IPS DF 6.9 (cell line): ENCODE measurements around the gene LRIF1.
A peak's percentile ranks its signal among the peaks of the same experiment; 100 is the strongest.

Experiments used
- DNase-seq: peaks from one replicate; pipeline ENCODE4 v3.0.0-alpha.2; 2013; ENCODE audit warnings: low read depth, low spot score
- H3K27ac ChIP-seq: one replicate; pipeline ENCODE4 v1.5.1; 2013; ENCODE audit warnings: low read length, control low read depth
- H3K27me3 ChIP-seq: 2 replicates; pipeline ENCODE4 v1.6.1; 2013; ENCODE audit warnings: mild to moderate bottlenecking, low read length; ENCODE audit not compliant: control insufficient read depth, insufficient read depth
- H3K36me3 ChIP-seq: 2 replicates; pipeline ENCODE4 v1.6.1; 2013; ENCODE audit warnings: low read length; ENCODE audit not compliant: control insufficient read depth, insufficient read depth
- H3K4me1 ChIP-seq: 2 replicates; pipeline ENCODE4 v1.6.1; 2013; ENCODE audit warnings: low read length; ENCODE audit not compliant: control insufficient read depth, insufficient read depth
- H3K4me3 ChIP-seq: 2 replicates; pipeline ENCODE4 v1.5.1; 2013; ENCODE audit warnings: mild to moderate bottlenecking, low read length
- H3K9me3 ChIP-seq: 2 replicates; pipeline ENCODE4 v1.6.1; 2013; ENCODE audit warnings: low read length, inconsistent platforms; ENCODE audit not compliant: control insufficient read depth, insufficient read depth
- WGBS: extraction: QIAGEN DNeasy Blood & Tissue Kit; methylation state at CpG from one replicate; pipeline ENCODE4 v1.1.7; 2013; ENCODE audit warnings: mixed read lengths, missing lambda C conversion rate; ENCODE audit not compliant: insufficient read length, insufficient coverage; 5-methylcytosine and 5-hydroxymethylcytosine counted together

Gene LRIF1

GRCh38 chr1:110975265-110975664 lies 11.5 kb upstream of the LRIF1 start:
- no peak overlapping the region for H3K4me3 ChIP-seq
- H3K9me3 ChIP-seq = no peaks in the 10 kb centered on the region
- H3K27me3 ChIP-seq = no peaks in the 10 kb centered on the region
- no CpG with 5 or more reads among the region's 1 CpG for WGBS
- H3K27ac ChIP-seq = no peak overlapping the region
- H3K4me1 ChIP-seq = no peaks in the 10 kb centered on the region
- no peaks in the 10 kb centered on the region for H3K36me3 ChIP-seq
- no peak for DNase-seq

DNA sequence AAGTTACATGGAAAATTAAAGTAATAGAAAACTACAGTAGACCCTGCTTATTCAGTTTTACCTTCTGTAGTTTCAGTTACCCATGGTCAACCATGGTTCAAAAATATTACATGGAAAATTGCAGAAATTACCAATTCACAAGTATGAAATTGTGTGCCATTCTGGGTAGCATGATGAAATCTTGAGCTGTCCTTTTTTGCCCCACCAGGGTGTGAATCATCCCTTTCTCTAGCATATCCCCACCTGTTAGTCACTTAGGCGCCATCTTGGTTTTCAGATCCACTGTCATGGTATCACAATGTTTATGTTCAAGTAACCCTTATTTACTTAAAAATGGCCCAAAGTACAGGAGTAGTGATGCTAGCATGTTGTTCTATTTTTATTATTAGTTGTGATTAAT lies 3.5 kb upstream of the LRIF1 start:
- no peak overlapping the region for H3K27ac ChIP-seq
- H3K4me1 ChIP-seq = no peaks in the 10 kb centered on the region
- no CpG with 5 or more reads among the region's 1 CpG for WGBS
- DNase-seq = no peak
- H3K27me3 ChIP-seq = no peaks in the 10 kb centered on the region
- no peaks in the 10 kb centered on the region for H3K9me3 ChIP-seq
- H3K4me3 ChIP-seq = no peak overlapping the region
- H3K36me3 ChIP-seq = no peaks in the 10 kb centered on the region

- Histone ChIP-seq H3K4me3 (peak overlapping the region; percentile 54; the same call in 1 of the 2 replicates), H3K27ac (no peak overlapping the region), H3K4me1 (no peaks in the 10 kb centered on the region), H3K9me3 (no peaks in the 10 kb centered on the region), H3K36me3 (no peaks in the 10 kb centered on the region), H3K27me3 (no peaks in the 10 kb centered on the region)
- WGBS = no CpG with 5 or more reads among the region's 6 CpGs
- no peak for DNase-seq
Measured at GRCh38 chr1:110964455-110964903, 757 bp upstream of the LRIF1 start.

- WGBS = 100% methylated on average over 1 of the region's 38 CpGs
- H3K9me3 ChIP-seq = no peaks in the 10 kb centered on the region
- no peak overlapping the region for H3K27ac ChIP-seq
Measured at GRCh38 chr1:110962892-110963690, 631 bp downstream of the LRIF1 start.

GRCh38 chr1:110961902-110962301 lies 1.8 kb downstream of the LRIF1 start:
- no peaks in the 10 kb centered on the region for H3K9me3 ChIP-seq
- H3K36me3 ChIP-seq = no peaks in the 10 kb centered on the region
- no peaks in the 10 kb centered on the region for H3K4me1 ChIP-seq
- DNase-seq = no peak
- no peaks in the 10 kb centered on the region for H3K27me3 ChIP-seq
- H3K4me3 ChIP-seq = no peak overlapping the region
- H3K27ac ChIP-seq = no peak overlapping the region

More at GRCh38 chr1:110962892-110963690, 631 bp downstream of the LRIF1 start:
- peak; percentile 20 for DNase-seq
- H3K36me3 ChIP-seq = no peaks in the 10 kb centered on the region
- no peaks in the 10 kb centered on the region for H3K4me1 ChIP-seq
- H3K27me3 ChIP-seq = no peaks in the 10 kb centered on the region
- H3K4me3 ChIP-seq = peak overlapping the region; percentile 56; the same call in 1 of the 2 replicates

- no peaks in the 10 kb centered on the region for H3K36me3 ChIP-seq
- no CpG with 5 or more reads among the region's 2 CpGs for WGBS
- H3K27ac ChIP-seq = no peak overlapping the region
- no peaks in the 10 kb centered on the region for H3K4me1 ChIP-seq
- no peak overlapping the region for H3K4me3 ChIP-seq
- H3K9me3 ChIP-seq = no peaks in the 10 kb centered on the region
- no peaks in the 10 kb centered on the region for H3K27me3 ChIP-seq
- DNase-seq = no peak
Measured at GRCh38 chr1:110960777-110961420, 2.8 kb downstream of the LRIF1 start.

DNA sequence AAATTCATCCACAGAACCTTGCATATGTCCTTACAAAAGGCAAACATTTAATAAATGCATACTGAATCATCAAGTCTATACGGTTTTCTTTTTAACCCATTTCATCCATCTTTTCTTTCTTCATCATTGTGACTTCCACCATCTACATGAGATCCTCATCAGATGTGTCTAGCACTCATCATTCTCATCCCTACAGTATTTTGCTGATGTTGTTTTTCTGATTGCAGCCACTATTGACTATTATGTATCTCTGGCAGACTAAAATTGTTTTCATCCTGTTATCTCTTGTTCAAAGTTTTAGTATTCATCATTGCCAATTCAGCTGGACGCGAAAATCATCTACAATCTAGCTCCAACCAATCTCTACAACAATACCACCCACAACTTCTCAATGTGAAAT lies 5.9 kb downstream of the LRIF1 start:
- Histone ChIP-seq H3K36me3 (no peaks in the 10 kb centered on the region), H3K4me3 (no peak overlapping the region), H3K27me3 (no peaks in the 10 kb centered on the region), H3K9me3 (no peaks in the 10 kb centered on the region), H3K4me1 (no peaks in the 10 kb centered on the region), H3K27ac (no peak overlapping the region)
- WGBS = 100% methylated on average over 3 of the region's 3 CpGs
- no peak for DNase-seq

DNA sequence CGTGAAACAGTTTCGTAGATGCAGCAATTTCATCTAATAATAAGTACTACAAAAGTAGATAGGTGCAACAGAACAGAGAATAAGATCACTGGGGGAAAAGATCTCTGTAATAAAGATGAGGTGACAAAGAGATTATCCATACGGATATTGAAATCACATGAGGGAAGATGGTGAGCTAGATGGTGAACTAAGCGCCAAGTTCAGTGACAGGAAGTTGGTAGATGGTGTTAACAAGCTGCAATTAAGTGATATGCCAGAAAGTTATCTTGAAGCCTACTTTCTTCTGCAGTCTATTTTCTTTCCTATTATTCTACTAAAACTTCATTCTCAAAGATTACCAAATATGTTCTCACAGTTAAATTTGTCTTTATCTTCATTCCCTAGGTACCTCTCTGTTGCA lies 7.1 kb downstream of the LRIF1 start:
- Histone ChIP-seq H3K4me3 (no peak overlapping the region), H3K27ac (no peak overlapping the region), H3K9me3 (no peaks in the 10 kb centered on the region), H3K27me3 (no peaks in the 10 kb centered on the region), H3K4me1 (no peaks in the 10 kb centered on the region), H3K36me3 (no peaks in the 10 kb centered on the region)
- WGBS = no CpG with 5 or more reads among the region's 4 CpGs
- no peak for DNase-seq

GRCh38 chr1:110953031-110953430 lies 10.7 kb downstream of the LRIF1 start:
- Histone ChIP-seq H3K27me3 (no peaks in the 10 kb centered on the region), H3K36me3 (no peaks in the 10 kb centered on the region), H3K4me3 (no peak overlapping the region), H3K4me1 (no peaks in the 10 kb centered on the region), H3K27ac (no peak overlapping the region), H3K9me3 (no peaks in the 10 kb centered on the region)
- no peak for DNase-seq

GRCh38 chr1:110952031-110952430 lies 11.7 kb downstream of the LRIF1 start:
- DNase-seq = no peak
- Histone ChIP-seq H3K27me3 (no peaks in the 10 kb centered on the region), H3K4me3 (no peak overlapping the region), H3K36me3 (no peaks in the 10 kb centered on the region), H3K27ac (no peak overlapping the region), H3K4me1 (no peaks in the 10 kb centered on the region), H3K9me3 (no peaks in the 10 kb centered on the region)
- no CpG with 5 or more reads among the region's 2 CpGs for WGBS

DNA sequence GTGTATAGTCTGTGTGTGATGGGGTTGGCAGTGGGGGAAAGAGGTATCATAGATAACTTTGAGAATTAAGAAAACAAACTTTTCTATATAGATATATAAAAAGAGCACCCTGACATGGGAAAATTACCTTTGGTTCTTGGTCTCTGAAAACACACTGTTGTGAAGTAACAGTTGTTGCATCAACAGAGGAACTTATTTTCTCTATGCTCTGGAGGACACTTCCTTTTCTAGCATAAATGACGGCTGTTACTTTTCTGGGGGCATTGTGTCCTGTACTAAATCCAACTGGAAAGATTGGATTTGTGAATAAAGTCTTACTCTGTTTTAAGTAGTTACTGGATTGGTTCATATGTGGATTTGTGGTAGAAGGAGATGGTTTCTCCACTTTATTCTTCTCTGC lies 12.6 kb downstream of the LRIF1 start:
- H3K9me3 ChIP-seq = no peaks in the 10 kb centered on the region
- no peaks in the 10 kb centered on the region for H3K36me3 ChIP-seq
- no peak for DNase-seq

More for the DNA sequence above, 12.6 kb downstream of the LRIF1 start:
- no peak overlapping the region for H3K4me3 ChIP-seq
- H3K27ac ChIP-seq = no peak overlapping the region
- no peaks in the 10 kb centered on the region for H3K4me1 ChIP-seq
- no CpG with 5 or more reads among the region's 1 CpG for WGBS
- H3K27me3 ChIP-seq = no peaks in the 10 kb centered on the region
